ENCODE measurements around the gene AOC3. TPM values are rescaled to one million over a fixed set of nuclear protein-coding genes. Genes with fewer than 3 reads are reported as not detected.
A peak's percentile ranks its signal among the peaks of the same experiment; 100 is the strongest.
"Not testable (repeated sequence)": the region's sequence is repeated elsewhere in the genome, so short reads cannot be mapped to it uniquely, and the experiment has no call there.

The AOC3 gene
- total RNA-seq, 1 donor from 2014 or later, result 0.26 TPM

DNA sequence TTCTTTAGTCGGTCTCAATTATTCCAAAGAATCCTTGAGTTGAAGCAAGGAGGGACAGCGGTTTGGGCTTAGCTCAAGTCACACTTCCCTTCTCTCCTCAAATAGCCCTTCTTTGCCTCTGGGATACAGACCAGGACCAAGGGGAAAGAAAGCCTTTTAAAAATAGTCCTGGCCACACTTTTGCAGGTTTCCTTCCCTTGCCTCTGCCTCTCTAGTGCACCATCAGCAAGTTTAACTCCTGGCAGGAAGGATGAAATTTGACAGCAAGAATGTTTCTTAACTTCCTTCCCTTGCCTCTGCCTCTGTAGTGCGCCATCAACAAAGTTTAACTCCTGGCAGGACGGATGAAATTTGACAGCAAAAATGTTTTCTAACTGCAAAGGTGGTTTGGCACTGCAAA, 42.4 kb downstream of the AOC3 start:
- Histone ChIP-seq H3K36me3 (ENCODE audit: control insufficient read depth, insufficient read depth, low read length) (no peaks in the 10 kb centered on the region), H3K27me3 (ENCODE audit: control insufficient read depth, insufficient read depth, low read length) (no peaks in the 10 kb centered on the region), H3K4me3 (ENCODE audit: low read depth, low read length) (no peak overlapping the region)
- DNase-seq (ENCODE audit: low read depth) (no peak), FAIRE-seq (no peak)
- TF ChIP-seq, protein P1, sequence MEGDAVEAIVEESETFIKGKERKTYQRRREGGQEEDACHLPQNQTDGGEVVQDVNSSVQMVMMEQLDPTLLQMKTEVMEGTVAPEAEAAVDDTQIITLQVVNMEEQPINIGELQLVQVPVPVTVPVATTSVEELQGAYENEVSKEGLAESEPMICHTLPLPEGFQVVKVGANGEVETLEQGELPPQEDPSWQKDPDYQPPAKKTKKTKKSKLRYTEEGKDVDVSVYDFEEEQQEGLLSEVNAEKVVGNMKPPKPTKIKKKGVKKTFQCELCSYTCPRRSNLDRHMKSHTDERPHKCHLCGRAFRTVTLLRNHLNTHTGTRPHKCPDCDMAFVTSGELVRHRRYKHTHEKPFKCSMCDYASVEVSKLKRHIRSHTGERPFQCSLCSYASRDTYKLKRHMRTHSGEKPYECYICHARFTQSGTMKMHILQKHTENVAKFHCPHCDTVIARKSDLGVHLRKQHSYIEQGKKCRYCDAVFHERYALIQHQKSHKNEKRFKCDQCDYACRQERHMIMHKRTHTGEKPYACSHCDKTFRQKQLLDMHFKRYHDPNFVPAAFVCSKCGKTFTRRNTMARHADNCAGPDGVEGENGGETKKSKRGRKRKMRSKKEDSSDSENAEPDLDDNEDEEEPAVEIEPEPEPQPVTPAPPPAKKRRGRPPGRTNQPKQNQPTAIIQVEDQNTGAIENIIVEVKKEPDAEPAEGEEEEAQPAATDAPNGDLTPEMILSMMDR (IDR thresholded peaks at IDR 0.05; ENCODE audit: insufficient read depth, low read length, severe bottlenecking), result no peak

DNA sequence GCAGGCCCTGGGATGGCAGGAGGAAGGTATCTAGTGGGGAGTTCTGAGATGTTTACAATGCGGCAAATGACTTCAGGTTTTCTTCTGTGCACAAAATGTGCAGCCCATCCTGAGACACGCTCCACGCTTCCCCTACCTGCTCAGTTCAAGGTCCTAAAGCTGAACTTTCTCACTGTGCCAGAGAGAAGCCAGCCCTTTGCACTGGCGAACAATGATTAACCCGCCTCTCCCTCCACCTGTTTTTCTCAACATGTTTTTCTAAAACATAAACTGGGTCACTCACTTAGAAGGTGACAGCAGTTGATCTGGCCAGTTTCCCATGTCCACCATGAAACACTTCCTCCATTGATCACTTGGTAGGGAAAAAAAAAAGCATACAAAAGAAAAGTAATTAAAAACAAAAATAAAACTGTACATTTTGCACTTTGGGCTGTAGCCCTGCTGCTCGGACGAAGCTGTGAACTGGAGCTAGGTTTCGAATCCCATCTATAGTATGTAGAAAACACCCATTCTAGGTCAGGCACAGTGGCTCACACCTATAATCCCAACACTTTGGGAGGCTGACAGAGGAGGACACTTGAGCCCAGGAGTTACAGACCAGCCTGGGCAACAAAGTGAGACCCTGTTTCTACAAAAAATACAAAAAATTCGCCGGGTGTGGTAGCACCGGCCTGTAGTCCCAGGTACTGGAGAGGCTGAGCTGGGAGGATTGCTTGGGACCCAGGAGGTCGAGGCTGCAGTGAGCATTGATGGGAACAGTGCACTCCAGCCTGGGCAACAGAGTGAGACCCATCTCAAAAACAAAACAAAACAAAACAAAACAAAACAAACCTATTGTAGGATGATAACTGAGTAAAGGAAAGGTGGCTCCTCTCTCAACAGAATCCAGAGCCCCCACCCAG, 43.5 kb downstream of the AOC3 start:
- FAIRE-seq (no peak), DNase-seq (ENCODE audit: low read depth) (no peak)
- TF ChIP-seq, protein P1 (IDR thresholded peaks at IDR 0.05; ENCODE audit: insufficient read depth, low read length, severe bottlenecking), result no peak
- H3K36me3 ChIP-seq (ENCODE audit: control insufficient read depth, insufficient read depth, low read length), result no peaks in the 10 kb centered on the region
- no peaks in the 10 kb centered on the region for H3K27me3 ChIP-seq (ENCODE audit: control insufficient read depth, insufficient read depth, low read length)
- H3K4me3 ChIP-seq (ENCODE audit: low read depth, low read length), result no peak overlapping the region

DNA sequence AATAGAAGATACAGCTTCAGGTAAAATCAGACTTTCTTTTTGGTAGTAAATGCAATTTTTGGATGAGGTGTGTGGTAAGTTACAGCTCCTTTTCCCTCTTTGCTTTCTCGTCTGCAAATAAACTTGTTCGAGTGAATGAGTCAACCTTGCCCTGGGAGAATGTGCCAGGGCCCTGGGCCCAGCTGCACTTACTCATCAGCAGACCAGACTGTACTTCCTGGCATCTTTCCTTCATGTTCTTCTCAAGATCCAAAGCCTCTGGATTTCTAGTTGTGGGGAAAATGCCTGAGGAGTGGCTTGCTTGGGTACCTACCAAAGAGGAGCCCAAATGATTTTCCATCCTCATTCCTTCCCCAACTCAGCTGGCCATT, 44.2 kb downstream of the AOC3 start:
- TF ChIP-seq, protein P1 (IDR thresholded peaks at IDR 0.05; ENCODE audit: insufficient read depth, low read length, severe bottlenecking), result no peak
- FAIRE-seq (no peak), DNase-seq (ENCODE audit: low read depth) (peak; percentile 85)
- Histone ChIP-seq H3K27me3 (ENCODE audit: control insufficient read depth, insufficient read depth, low read length) (no peaks in the 10 kb centered on the region), H3K4me3 (ENCODE audit: low read depth, low read length) (no peak overlapping the region), H3K36me3 (ENCODE audit: control insufficient read depth, insufficient read depth, low read length) (no peaks in the 10 kb centered on the region)

DNA sequence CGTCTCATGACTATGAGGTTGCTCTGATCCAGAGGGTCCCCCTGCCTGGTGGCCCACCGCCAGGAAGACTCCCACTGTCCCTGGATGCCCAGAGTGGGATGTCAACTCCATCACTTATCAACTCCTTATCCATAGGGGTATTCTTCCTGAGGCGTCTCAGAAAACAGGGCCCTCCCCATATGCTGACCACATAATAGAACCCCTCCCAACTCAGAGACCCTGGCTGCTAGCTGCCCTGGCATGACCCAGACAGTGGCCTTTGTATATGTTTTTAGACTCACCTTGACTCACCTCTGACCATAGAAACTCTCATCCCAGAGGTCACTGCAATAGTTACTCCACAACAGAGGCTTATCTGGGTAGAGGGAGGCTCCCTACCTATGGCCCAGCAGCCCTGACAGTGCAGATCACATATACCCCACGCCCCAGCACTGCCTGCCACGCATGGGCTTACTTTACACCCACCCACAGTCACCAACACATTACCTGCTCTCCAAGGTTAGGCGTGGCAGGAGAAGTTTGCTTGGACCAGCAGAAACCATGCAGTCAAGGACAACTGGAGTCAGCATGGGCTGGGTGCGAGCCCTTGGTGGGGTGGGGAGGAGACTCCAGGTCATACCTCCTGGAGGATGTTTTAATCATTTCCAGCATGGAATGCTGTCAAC, 47.3 kb downstream of the AOC3 start:
- TF ChIP-seq, protein P1 (IDR thresholded peaks at IDR 0.05; ENCODE audit: insufficient read depth, low read length, severe bottlenecking), result no peak
- no peaks in the 10 kb centered on the region for H3K36me3 ChIP-seq (ENCODE audit: control insufficient read depth, insufficient read depth, low read length)
- DNase-seq (ENCODE audit: low read depth) (no peak), FAIRE-seq (no peak)
- H3K4me3 ChIP-seq (ENCODE audit: low read depth, low read length), result no peak overlapping the region
- H3K27me3 ChIP-seq (ENCODE audit: control insufficient read depth, insufficient read depth, low read length), result no peaks in the 10 kb centered on the region

DNA sequence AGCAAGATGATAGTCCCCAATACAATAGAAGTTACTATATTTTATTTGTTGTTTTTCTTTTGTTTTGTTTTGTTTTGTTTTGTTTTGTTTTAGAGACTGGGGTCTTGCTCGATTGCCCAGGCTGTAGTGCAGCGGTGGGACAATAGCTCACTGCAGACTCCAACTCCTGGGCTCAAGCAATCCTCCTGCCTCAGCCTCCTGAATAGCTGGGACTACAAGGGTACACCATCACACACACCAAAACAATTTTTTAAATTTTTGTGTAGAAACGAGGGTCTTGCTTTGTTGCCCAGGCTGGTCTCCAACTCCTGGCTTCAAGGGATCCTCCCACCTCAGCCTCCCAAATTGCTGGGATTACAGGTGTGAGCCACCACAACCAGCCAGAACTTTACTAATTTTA, 49.0 kb downstream of the AOC3 start:
- not testable (repeated sequence) for FAIRE-seq; H3K4me3 ChIP-seq (ENCODE audit: low read depth, low read length); H3K27me3 ChIP-seq (ENCODE audit: control insufficient read depth, insufficient read depth, low read length); DNase-seq (ENCODE audit: low read depth); H3K36me3 ChIP-seq (ENCODE audit: control insufficient read depth, insufficient read depth, low read length)

DNA sequence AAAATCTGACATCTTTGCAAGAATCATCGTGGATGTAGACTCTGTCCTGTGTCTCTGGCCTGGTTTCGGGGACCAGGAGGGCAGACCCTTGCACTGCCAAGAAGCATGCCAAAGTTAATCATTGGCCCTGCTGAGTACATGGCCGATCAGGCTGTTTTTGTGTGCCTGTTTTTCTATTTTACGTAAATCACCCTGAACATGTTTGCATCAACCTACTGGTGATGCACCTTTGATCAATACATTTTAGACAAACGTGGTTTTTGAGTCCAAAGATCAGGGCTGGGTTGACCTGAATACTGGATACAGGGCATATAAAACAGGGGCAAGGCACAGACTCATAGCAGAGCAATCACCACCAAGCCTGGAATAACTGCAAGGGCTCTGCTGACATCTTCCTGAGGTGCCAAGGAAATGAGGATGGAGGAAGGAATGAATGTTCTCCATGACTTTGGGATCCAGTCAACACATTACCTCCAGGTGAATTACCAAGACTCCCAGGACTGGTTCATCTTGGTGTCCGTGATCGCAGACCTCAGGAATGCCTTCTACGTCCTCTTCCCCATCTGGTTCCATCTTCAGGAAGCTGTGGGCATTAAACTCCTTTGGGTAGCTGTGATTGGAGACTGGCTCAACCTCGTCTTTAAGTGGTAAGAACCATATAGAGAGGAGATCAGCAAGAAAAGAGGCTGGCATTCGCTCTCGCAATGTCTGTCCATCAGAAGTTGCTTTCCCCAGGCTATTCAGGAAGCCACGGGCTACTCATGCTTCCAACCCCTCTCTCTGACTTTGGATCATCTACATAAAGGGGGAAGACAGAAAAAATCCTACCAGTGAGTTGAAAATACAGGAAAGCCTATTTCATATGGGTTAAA, 49.7 kb downstream of the AOC3 start, which contains the start of gene G6PC1:
Gene G6PC1 (plus strand): TSS at position 340 of the 872 bp plus-strand sequence. CDS start 78 bp downstream, at position 418.
- Histone ChIP-seq H3K36me3 (ENCODE audit: control insufficient read depth, insufficient read depth, low read length) (no peaks in the 10 kb centered on the region), H3K4me3 (ENCODE audit: low read depth, low read length) (no peak within 1 kb of the TSS), H3K27me3 (ENCODE audit: control insufficient read depth, insufficient read depth, low read length) (no peaks in the 10 kb centered on the region)
- FAIRE-seq (peak; percentile 28), DNase-seq (ENCODE audit: low read depth) (no peak)
- TF ChIP-seq, protein P1 (IDR thresholded peaks at IDR 0.05; ENCODE audit: insufficient read depth, low read length, severe bottlenecking), result no peak
